ENCODE measurements around the gene KCTD13. TPM values are rescaled to one million over a fixed set of nuclear protein-coding genes. Genes with fewer than 3 reads are reported as not detected.

The KCTD13 gene
- total RNA-seq, 6 donors from 2014 or later: 15.5 to 71.2 (median 24.4) TPM

- WGBS, 2 donors: 70 to 71% methylated on average over 12 of the region's 12 CpGs
- ATAC-seq (ENCODE audit: low FRiP score in 2 of 2) (no peak), DNase-seq (no peak)
- peaks cover 21 to 24% (median 22%) of the 10 kb centered on the region in 4 donors for H3K4me1 ChIP-seq
- no peaks in the 10 kb centered on the region for H3K9me3 ChIP-seq
- H3K27ac ChIP-seq: peak overlapping the region; percentile 79 to 91 (median 90)
- peak overlapping the region in 3 of 4 donors; percentile 80 to 100 (median 88) for H3K4me3 ChIP-seq
- TF ChIP-seq EP300 (IDR thresholded peaks at IDR 0.05): no peak
- TF ChIP-seq POLR2A (IDR thresholded peaks at IDR 0.05): no peak
- TF ChIP-seq CTCF (IDR thresholded peaks at IDR 0.05): no peak
- peaks cover 4 to 14% (median 6%) of the 10 kb centered on the region in 4 donors for H3K36me3 ChIP-seq
- H3K27me3 ChIP-seq: no peaks in the 10 kb centered on the region
These were observed 1.3 kb upstream of the KCTD13 start for GRCh38 chr16:29927070-29927905.

GRCh38 chr16:29926711-29927052, 656 bp upstream of the KCTD13 start:
- Histone ChIP-seq H3K27ac (peak overlapping the region; percentile 79 to 91 (median 90)), H3K4me3 (peak overlapping the region; percentile 71 to 100 (median 84)), H3K27me3 (no peaks in the 10 kb centered on the region), H3K36me3 (peaks cover 4 to 20% (median 8%) of the 10 kb centered on the region in 4 donors), H3K9me3 (no peaks in the 10 kb centered on the region), H3K4me1 (peaks cover 21 to 24% (median 22%) of the 10 kb centered on the region in 4 donors)
- TF ChIP-seq CTCF (IDR thresholded peaks at IDR 0.05) (no peak), POLR2A (IDR thresholded peaks at IDR 0.05) (no peak), POLR2AphosphoS5 (IDR thresholded peaks at IDR 0.05) (no peak), EP300 (IDR thresholded peaks at IDR 0.05) (no peak)
- 4 to 7% methylated on average over 12 of the region's 12 CpGs for WGBS, 2 donors
- peak in 1 of 2 donors; percentile 32 for DNase-seq
- ATAC-seq (ENCODE audit: low FRiP score in 2 of 2): peak; percentile 28 to 53

- peaks cover 21 to 28% (median 22%) of the 10 kb centered on the region in 4 donors for H3K4me1 ChIP-seq
- ATAC-seq (ENCODE audit: low FRiP score in 2 of 2) (no peak), DNase-seq (no peak)
- WGBS, 2 donors: 8 to 11% methylated on average over 9 of the region's 9 CpGs
- TF ChIP-seq POLR2AphosphoS5 (IDR thresholded peaks at IDR 0.05): no peak
- TF ChIP-seq EP300 (IDR thresholded peaks at IDR 0.05): no peak
- TF ChIP-seq POLR2A (IDR thresholded peaks at IDR 0.05): no peak
- TF ChIP-seq CTCF (IDR thresholded peaks at IDR 0.05): no peak
- H3K9me3 ChIP-seq: no peaks in the 10 kb centered on the region
- H3K36me3 ChIP-seq: peaks cover 5 to 34% (median 12%) of the 10 kb centered on the region in 4 donors
- peak overlapping the region; percentile 79 to 91 (median 90) for H3K27ac ChIP-seq
- no peaks in the 10 kb centered on the region for H3K27me3 ChIP-seq
- peak overlapping the region; percentile 71 to 100 (median 84) for H3K4me3 ChIP-seq
These were observed 795 bp downstream of the KCTD13 start for GRCh38 chr16:29925105-29925756.

GRCh38 chr16:29922986-29923501, 3.0 kb downstream of the KCTD13 start:
- DNase-seq: no peak
- no peak for ATAC-seq (ENCODE audit: low FRiP score in 2 of 2)
- Histone ChIP-seq H3K4me1 (peaks cover 21 to 28% (median 22%) of the 10 kb centered on the region in 4 donors), H3K4me3 (no peak overlapping the region), H3K9me3 (no peaks in the 10 kb centered on the region), H3K36me3 (peaks cover 7 to 50% (median 13%) of the 10 kb centered on the region in 4 donors), H3K27ac (no peak overlapping the region), H3K27me3 (no peaks in the 10 kb centered on the region)
- 93 to 98% methylated on average over 10 to 12 of the region's 12 CpGs for WGBS, 2 donors
- TF ChIP-seq CTCF (IDR thresholded peaks at IDR 0.05) (no peak), EP300 (IDR thresholded peaks at IDR 0.05) (no peak), POLR2AphosphoS5 (IDR thresholded peaks at IDR 0.05) (no peak), POLR2A (IDR thresholded peaks at IDR 0.05) (no peak)
